Neural cell (in vitro differentiated cells): ENCODE data around the gene ZNF622. TPM values are rescaled to one million over a fixed set of nuclear protein-coding genes. Genes with fewer than 3 reads are reported as not detected.

ENCODE experiments used
- H2AFZ ChIP-seq: fragments of 200-600, 300-800 bp; sonication (generic), shearing (Covaris generic); 2 replicates; pipeline ENCODE4 v1.6.0; 2014; ENCODE audit warnings: low read depth, mild to moderate bottlenecking, antibody characterized with exemption, low read length, moderate library complexity
- H3F3A ChIP-seq: fragments of 200-600 bp; shearing (Covaris generic); 2 replicates; pipeline ENCODE4 v1.6.1; 2016; ENCODE audit warnings: mild to moderate bottlenecking, moderate library complexity, mixed read lengths, antibody characterized with exemption, low read length; ENCODE audit not compliant: insufficient read depth, poor library complexity, severe bottlenecking
- H3K27ac ChIP-seq: fragments of 200-600, 300-800 bp; sonication (generic), shearing (Covaris generic); 2 replicates; pipeline ENCODE4 v1.5.1; 2014; ENCODE audit warnings: mild to moderate bottlenecking, low read length, moderate library complexity
- H3K27me3 ChIP-seq: fragments of 300-800, 200-600 bp; sonication (generic), shearing (Covaris generic); 2 replicates; pipeline ENCODE4 v1.6.0; 2014; ENCODE audit warnings: mild to moderate bottlenecking, low read depth, low read length, moderate library complexity; ENCODE audit not compliant: insufficient read depth
- H3K36me3 ChIP-seq: fragments of 300-800, 200-600 bp; sonication (generic), shearing (Covaris generic); 2 replicates; pipeline ENCODE4 v1.5.1; 2014; ENCODE audit warnings: mild to moderate bottlenecking, antibody characterized with exemption, low read length, moderate library complexity; ENCODE audit not compliant: insufficient read depth
- H3K4me2 ChIP-seq: fragments of 300-800, 200-600 bp; sonication (generic), shearing (Covaris generic); 2 replicates; pipeline ENCODE4 v1.6.0; 2014; ENCODE audit warnings: mild to moderate bottlenecking, low read length
- H3K4me3 ChIP-seq: fragments of 300-800, 200-600 bp; sonication (generic), shearing (Covaris generic); 2 replicates; pipeline ENCODE4 v1.5.1; 2014; ENCODE audit warnings: mild to moderate bottlenecking, low read length, moderate library complexity
- H3K79me2 ChIP-seq: fragments of 200-600 bp; shearing (Covaris generic); replicated peaks from 2 replicates; pipeline ENCODE4 v1.6.0; 2014; ENCODE audit warnings: mild to moderate bottlenecking, low read length, moderate library complexity; ENCODE audit not compliant: insufficient read depth
- H3K9ac ChIP-seq: fragments of 300-800, 200-600 bp; sonication (generic), shearing (Covaris generic); 2 replicates; pipeline ENCODE4 v1.6.1; 2016; ENCODE audit warnings: mild to moderate bottlenecking, low read length, mixed read lengths
- H3K9me2 ChIP-seq: fragments of 200-600 bp; shearing (Covaris generic); 2 replicates; pipeline ENCODE4 v1.6.1; 2016; ENCODE audit warnings: mild to moderate bottlenecking, low read length, mixed read lengths; ENCODE audit not compliant: insufficient read depth
- H3K9me3 ChIP-seq: fragments of 200-600, 300-800 bp; sonication (generic), shearing (Covaris generic); 2 replicates; pipeline ENCODE4 v1.6.1; 2016; ENCODE audit warnings: mild to moderate bottlenecking, mixed run types, low read length, moderate library complexity, mixed read lengths
- H4K20me1 ChIP-seq: fragments of 200-600 bp; shearing (Covaris generic); 2 replicates; pipeline ENCODE4 v1.6.1; 2016; ENCODE audit warnings: mild to moderate bottlenecking, mixed run types; ENCODE audit not compliant: insufficient read depth
- CTCF ChIP-seq: fragments of 450-650 bp; IDR thresholded peaks from 2 replicates; pipeline ENCODE4 v1.5.1; 2014; ENCODE audit warnings: antibody characterized with exemption, mild to moderate bottlenecking, moderate library complexity; ENCODE audit not compliant: poor library complexity, severe bottlenecking
- EP300 ChIP-seq: fragments of 450-650 bp; conservative IDR thresholded peaks from 2 replicates; pipeline ENCODE4 v1.6.1; 2014; ENCODE audit warnings: antibody characterized with exemption, mild to moderate bottlenecking, moderate library complexity; ENCODE audit not compliant: poor library complexity, severe bottlenecking
- EZH2 ChIP-seq: fragments of 200-600, 300-800 bp; shearing (Covaris generic), sonication (generic); IDR thresholded peaks from 2 replicates; pipeline ENCODE4 v1.6.1; 2014; ENCODE audit warnings: antibody characterized with exemption, low read length, borderline replicate concordance, mild to moderate bottlenecking; ENCODE audit not compliant: insufficient read depth, poor library complexity, severe bottlenecking
- MXI1 ChIP-seq: fragments of 450-650 bp; conservative IDR thresholded peaks from 2 replicates; pipeline ENCODE4 v1.6.1; 2014; ENCODE audit warnings: antibody characterized with exemption, mild to moderate bottlenecking; ENCODE audit not compliant: poor library complexity, severe bottlenecking
- POLR2AphosphoS5 ChIP-seq: IDR thresholded peaks from 2 replicates; pipeline ENCODE4 v1.6.1; 2012
- RAD21 ChIP-seq: fragments of 450-650 bp; conservative IDR thresholded peaks from 2 replicates; pipeline ENCODE4 v1.6.1; 2014; ENCODE audit warnings: antibody characterized with exemption, mild to moderate bottlenecking, moderate library complexity
- SMC3 ChIP-seq: fragments of 450-650 bp; conservative IDR thresholded peaks from 2 replicates; pipeline ENCODE4 v1.6.1; 2014; ENCODE audit warnings: antibody characterized with exemption, mild to moderate bottlenecking, moderate library complexity; ENCODE audit not compliant: poor library complexity
- TAF1 ChIP-seq: IDR thresholded peaks from 2 replicates; pipeline ENCODE4 v1.6.1; 2012; ENCODE audit warnings: low read depth
- polyA plus RNA-seq: library from polyadenylated mRNA; depleted of rRNA; stranded (reverse); fragments of >200 nt; gene quantifications from 2 replicates; pipeline ENCODE4 v1.2.3, GENCODE V29; 2014
- TF ChIP-seq, protein P1 (sequence below): IDR thresholded peaks from 2 replicates; pipeline ENCODE4 v1.6.1; 2012; ENCODE audit warnings: borderline replicate concordance

Gene ZNF622
- polyA plus RNA-seq, 1 donor from 2014 or later, result 45.9 TPM

DNA sequence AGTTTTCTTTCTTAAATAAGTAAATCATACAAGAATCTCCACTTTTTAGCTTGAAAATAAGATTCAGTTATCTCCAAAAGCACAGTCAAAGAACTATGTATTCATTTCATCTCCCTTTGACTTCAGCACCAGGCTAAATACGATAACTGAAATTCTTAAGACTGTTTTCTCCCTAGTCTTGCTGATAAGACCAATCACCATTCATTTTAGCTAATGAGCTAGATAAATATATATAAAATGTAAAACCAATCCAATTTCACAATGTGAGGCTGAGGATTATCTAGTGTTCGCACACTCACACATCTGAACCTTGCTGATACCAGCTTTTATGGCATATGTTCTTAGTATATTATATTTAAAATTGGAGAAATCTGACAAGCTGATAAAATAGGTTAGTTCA lies 17.3 kb upstream of the ZNF622 start:
- Histone ChIP-seq H2AFZ (no peak overlapping the region), H3K4me3 (no peak overlapping the region), H3K9me3 (no peaks in the 10 kb centered on the region), H3K27me3 (no peaks in the 10 kb centered on the region), H3F3A (no peaks in the 10 kb centered on the region), H3K27ac (no peak overlapping the region), H3K9ac (no peak overlapping the region), H4K20me1 (no peaks in the 10 kb centered on the region), H3K9me2 (no peaks in the 10 kb centered on the region), H3K4me2 (no peak overlapping the region), H3K36me3 (no peaks in the 10 kb centered on the region), H3K79me2 (no peaks in the 10 kb centered on the region)
- TF ChIP-seq RAD21 (no peak), TAF1 (no peak), EZH2 (no peak), POLR2AphosphoS5 (no peak), SMC3 (no peak), EP300 (no peak), MXI1 (no peak), CTCF (no peak)
- TF ChIP-seq, protein P1, sequence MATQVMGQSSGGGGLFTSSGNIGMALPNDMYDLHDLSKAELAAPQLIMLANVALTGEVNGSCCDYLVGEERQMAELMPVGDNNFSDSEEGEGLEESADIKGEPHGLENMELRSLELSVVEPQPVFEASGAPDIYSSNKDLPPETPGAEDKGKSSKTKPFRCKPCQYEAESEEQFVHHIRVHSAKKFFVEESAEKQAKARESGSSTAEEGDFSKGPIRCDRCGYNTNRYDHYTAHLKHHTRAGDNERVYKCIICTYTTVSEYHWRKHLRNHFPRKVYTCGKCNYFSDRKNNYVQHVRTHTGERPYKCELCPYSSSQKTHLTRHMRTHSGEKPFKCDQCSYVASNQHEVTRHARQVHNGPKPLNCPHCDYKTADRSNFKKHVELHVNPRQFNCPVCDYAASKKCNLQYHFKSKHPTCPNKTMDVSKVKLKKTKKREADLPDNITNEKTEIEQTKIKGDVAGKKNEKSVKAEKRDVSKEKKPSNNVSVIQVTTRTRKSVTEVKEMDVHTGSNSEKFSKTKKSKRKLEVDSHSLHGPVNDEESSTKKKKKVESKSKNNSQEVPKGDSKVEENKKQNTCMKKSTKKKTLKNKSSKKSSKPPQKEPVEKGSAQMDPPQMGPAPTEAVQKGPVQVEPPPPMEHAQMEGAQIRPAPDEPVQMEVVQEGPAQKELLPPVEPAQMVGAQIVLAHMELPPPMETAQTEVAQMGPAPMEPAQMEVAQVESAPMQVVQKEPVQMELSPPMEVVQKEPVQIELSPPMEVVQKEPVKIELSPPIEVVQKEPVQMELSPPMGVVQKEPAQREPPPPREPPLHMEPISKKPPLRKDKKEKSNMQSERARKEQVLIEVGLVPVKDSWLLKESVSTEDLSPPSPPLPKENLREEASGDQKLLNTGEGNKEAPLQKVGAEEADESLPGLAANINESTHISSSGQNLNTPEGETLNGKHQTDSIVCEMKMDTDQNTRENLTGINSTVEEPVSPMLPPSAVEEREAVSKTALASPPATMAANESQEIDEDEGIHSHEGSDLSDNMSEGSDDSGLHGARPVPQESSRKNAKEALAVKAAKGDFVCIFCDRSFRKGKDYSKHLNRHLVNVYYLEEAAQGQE, result no peak

GRCh38 chr5:16480821-16481538 lies 15.4 kb upstream of the ZNF622 start:
- Histone ChIP-seq H3K9me2 (no peaks in the 10 kb centered on the region), H3K4me2 (no peak overlapping the region)
- TF ChIP-seq TAF1 (no peak), MXI1 (no peak), EP300 (no peak), POLR2AphosphoS5 (no peak), SMC3 (no peak)

More at GRCh38 chr5:16480821-16481538, 15.4 kb upstream of the ZNF622 start:
- Histone ChIP-seq H3K9ac (no peak overlapping the region), H3K27ac (no peak overlapping the region), H3K36me3 (no peaks in the 10 kb centered on the region), H3F3A (no peaks in the 10 kb centered on the region), H3K9me3 (no peaks in the 10 kb centered on the region), H3K27me3 (no peaks in the 10 kb centered on the region), H4K20me1 (no peaks in the 10 kb centered on the region), H3K4me3 (no peak overlapping the region), H3K79me2 (no peaks in the 10 kb centered on the region), H2AFZ (no peak overlapping the region)
